ENCODE results near the gene ANKS1B.

ANKS1B gene

DNA sequence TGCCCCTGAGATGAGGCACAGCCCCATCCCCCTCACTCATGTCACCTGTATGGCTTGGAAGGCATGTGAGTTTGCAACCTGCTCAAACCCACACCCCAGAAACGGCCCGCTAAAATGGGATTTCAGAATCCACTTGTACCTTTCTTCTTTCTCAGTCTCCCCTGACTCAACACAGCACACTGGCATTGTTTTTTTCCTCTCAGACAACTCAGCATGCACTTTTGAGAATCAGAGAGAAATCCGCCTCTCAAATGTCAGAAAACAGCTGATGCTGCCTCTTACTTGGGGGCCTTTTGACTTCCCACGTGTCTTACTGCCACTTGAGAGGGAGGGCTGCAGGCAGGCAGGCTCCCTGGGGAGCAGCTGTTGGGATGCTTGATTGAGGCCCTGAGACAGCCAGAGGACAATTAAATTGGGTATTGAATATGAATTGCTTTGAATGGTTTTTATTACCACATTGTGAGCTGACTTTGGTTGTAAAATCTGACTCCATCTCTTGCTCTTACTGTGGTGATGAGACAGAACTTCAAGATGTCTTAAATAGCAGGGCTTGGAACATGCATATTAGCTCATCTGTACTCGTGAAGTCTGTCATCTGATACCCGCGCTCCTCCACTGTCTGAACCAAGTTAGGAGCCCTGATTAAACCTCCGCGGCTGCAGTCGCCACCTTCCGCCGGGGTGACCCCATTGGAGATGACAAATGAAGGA is 1243.0 kb downstream of the ANKS1B start:
- DNase-seq = no peak

DNA sequence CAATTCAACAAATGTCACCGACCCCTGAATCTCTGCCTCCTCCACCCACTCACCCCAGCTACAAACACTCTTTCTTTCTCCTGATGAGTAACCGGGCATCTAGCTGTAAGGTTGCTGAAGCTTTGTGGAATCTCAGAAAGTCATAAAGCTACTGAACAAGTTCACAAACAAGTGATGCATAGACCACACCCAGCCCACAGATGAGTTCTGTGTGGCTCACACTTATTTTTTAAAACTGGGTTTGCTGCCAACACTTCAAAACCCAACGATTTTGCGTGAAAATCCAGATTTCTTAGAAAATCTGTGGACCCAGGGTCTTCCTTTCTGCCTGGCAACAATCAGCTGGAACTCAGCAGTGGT is 1243.6 kb downstream of the ANKS1B start:
- DNase-seq = no peak

DNA sequence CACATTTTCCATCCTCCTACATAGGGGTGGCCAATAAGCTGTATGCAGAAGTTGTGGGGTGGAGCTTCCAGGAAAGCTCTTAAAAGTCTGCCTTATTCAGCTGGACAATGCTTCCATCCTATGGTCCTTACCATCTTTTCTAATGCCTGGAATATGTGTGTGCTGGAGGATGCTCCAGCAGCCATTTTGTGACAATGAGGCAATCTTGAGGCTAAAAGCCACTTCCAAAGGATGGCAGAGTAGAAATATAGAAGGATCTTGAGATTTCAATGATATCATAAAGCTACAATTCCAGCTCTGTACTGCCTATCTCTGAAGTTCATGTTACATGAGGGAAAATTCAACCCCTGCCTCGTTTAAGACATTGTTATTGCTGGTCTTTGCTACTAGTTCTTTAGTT is 1244.0 kb downstream of the ANKS1B start:
- DNase-seq = no peak

DNA sequence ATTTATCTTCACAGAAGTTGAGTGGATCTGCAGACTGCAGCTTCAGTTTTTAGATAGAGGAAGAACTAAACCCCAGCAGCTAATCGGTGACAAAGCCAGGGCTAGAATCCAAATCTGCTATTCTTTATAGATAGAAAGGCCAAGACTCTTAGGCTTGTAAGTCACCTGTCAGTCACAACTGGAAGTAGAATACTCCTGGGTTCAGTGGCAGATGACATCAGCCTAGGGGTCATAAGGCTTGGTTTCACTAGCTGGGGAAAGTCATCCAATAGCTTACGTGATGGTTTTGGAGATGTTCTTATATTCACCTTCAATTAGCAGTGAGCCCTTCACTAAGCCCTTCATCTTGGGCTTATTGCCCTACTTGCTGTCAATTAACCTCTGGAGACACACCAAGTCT is 1246.2 kb downstream of the ANKS1B start:
- no peak for DNase-seq

DNA sequence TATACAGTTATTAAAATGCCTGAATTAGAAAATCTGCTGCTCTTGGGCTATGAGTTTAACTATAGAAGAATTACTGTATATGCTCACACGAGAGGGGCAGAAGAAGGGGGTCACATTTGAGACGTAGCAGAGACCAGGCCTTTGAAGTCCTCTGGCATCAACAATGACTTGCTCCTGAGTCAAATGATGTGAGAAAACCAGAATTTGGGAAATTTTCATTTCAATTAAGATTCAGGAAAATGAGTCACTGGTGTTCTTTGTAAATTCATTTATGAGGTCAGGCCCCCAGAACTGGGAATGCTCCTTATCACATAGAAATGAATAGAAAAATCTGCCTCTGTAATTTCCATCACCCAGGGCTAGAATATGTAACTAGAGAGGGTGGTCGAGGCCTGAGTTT is 1246.7 kb downstream of the ANKS1B start:
- DNase-seq = no peak

DNA sequence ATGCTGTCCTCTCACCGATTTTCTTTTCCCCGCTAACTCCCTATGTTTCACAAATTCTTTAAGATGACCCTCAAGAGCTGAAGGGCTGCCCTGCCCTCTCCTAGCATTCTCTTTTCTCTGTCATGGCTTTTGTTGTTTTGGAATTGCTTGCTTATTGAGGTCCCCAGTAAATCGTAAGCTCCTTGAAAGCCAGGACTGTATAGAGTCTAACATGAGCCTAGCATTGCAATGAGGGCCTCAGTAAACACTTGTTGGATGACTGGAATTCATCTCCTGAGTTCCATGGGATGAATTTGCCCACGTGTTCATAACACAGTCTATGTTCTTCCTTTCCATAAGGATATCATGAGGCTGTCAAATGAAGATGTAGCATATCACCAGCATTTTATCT is 1247.4 kb downstream of the ANKS1B start:
- DNase-seq = no peak

DNA sequence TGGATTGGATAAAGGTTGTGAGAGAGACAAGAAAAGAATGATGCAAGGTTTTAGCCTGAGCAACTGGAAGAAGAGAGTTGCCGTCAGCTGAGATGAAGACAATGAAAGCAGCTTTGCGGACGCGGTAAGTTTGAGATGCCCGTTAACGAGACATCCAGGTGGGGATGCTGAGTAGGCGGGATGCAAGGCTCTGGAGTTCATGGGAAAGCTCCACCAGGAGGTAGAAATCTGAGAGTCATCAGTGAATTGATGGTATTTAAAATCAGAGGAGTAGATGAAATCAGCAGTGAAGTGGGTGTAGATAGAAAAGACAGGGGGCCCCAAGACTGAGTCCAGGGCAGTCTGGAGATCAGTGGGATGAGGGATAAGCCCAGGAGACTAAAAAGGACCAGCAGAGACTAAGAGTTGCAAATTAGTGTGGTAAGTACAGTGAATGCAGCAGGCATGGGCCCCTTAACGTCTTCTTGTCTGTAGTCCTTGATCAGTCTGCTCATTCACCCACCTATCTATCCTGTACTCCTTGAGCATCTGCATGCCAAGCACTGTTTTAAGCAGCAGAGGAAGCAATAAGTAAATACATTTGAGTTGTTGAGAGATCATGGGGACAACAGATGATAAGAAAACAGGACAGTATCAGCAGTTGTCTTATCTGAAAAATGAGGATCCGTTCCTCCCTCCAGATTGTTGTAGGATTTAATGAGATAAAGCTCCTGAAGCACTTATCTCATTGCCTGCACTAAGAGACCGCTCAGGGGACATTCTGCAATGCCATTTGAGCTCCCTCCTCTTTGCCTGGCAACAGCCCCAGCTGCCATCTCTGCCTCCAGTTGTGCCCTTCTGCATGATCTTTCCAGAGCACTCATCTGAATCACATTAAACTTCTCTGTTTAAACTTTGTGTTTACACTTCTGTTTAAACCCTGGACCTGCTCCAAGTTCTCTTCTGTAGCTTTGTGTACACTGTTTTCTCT is 1248.1 kb downstream of the ANKS1B start:
- no peak for DNase-seq

DNA sequence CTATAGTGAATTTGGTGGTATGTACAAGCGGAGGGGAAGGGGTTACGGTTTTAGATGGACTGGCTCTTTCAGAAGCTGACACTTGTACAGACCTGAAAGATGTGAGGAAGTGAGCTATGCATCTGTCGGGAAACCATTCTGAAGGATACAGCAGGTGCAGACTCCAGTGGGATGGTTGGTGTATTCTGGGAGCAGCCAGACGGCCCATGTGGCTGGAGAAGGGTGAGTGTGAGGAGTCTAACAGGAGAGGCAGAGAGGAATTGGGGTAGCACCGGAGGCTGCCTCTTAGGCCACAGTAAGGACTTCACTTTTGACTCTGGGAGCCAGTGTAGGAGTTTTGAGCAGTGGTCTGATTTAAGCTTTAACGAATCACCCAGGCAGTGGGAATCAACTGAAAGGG is 1248.9 kb downstream of the ANKS1B start:
- DNase-seq = no peak

DNA sequence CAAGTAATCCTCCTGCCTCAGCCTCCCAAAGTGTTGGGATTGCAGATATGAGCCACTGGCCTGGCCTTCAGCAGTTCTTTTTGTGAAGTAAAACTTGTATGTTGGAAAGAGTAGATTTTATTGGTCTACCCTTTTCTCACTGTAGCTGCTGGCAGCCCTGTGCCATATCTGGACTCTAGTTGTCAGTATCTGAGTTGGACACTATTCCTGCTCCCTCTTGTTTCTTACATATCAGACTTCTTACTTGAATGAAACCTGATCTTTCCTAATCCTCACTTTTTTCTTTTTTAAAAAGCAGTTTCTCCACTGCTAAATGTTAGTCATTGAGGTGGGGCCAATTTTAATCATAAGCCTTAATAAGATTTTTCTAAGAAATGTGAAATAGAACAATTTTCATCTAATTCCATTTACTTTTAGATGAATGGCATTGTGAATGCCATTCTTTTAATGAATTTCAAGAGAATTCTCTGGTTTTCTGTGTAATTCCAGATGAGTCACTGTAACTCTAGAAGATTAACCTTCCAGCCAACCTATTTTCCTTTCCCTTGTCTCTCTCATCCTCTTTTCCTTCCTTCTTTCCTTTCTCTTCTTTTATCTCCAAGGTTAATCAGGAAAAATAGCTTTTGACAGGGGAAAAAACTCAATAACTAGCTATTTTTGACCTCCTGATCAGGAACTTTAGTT is 1250.9 kb downstream of the ANKS1B start:
- no peak for DNase-seq

DNA sequence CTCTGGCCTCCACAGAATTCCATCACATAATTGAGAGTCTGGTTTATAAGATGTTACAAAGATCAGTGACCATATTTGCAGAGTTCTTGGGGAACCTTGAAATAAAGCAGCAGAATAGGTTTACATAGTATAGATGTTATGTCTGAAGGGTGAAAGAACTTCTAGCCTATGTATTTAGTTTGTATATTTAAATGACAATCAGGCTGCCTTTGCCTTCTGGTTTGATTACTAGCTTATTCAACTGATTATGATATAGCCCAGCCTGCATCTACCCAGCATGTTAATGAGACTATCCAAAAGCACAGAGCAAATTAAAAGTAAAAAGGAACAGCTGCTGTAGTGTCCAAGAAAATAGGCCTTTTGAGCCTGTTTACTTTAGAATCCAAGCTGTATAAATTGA is 1254.3 kb downstream of the ANKS1B start:
- DNase-seq = no peak

DNA sequence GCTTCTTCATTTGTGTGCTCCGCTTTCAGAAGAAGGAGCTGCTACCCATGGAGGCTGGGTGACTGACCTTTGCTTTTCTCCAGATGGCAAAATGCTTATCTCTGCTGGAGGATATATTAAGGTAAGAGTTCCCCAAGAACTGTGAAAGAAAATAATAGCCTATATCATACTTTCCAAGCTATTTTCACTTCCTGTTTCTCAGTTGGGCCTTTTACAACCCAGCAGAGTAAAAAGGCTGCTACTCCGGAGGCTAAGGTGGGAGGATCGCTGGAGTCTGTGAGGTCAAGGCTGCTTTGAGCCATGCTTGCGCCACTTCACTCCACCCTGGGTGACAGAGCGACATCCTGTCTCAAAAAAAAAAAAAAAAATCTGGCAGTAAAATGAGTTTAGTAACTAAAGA is 1257.5 kb downstream of the ANKS1B start:
- DNase-seq = peak; percentile 63

DNA sequence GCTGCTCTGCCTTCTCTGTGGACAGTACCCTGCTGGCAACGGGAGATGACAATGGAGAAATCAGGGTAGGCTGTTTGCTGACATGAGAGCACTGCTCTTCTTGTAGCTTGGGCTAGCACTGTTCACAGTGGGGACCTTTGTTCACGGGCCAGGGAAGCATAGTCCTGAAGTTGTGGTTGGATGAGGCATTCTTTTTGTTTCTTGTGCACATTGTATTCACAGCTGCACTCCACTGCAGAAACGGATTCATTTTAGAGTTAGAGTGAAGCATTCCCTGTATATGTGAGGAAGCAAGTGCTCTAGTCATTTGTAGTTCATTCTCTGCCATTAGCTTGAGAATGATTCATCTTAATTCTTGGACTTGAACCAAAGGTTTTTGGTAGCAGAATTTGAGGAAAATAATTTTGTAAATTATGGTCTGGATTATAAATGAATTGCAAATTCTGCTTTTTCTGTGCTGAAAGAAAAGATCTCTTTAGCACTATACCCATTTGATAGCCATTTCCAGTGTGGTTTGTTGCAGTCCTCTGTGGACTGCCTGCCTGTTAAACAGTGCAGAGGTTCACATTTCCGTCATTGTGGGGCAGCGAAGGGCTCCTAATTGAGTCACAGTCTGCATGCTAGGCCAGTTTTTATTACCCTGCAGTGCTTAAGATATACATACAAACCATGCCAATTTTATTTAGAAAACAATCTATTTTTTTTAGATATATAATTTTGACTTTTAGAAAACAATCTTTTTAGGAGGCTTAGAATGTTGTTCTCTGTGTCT is 1259.1 kb downstream of the ANKS1B start:
- DNase-seq = peak; percentile 68

DNA sequence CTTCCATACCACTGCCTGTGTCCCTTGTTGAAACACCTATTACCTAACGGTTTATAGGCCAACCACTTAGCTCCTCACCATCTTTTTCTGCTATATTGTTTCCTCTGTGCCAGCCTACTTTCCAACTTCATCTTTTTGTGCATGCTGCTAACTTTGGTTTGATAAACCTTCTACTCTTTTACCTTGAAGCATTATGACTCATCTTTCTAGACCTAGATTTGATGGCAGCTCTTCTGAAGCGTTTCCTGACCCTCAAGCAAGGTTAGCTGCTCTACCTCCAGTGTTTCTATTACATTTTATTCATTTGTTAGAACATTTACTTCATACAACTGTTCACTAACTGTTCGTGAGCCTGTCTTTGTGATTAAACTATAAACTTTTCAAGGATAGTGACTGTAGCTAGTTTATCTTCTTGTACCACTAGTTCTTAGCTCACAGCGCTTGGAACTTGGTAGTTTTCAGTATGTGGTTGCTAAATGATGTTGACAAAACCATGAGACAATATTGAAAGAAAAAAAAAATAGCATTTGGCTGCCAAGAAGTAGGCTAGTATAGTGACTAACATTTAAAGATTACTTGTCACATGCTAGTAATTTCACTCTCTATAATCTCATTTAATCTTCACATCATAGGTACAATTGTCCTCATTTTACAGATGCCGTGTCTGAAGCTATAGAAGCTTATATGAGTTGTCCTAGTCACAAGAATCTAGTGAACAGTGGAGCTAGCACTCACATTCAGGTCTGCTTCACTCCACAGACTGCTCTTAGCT is 1260.2 kb downstream of the ANKS1B start:
- no peak for DNase-seq

DNA sequence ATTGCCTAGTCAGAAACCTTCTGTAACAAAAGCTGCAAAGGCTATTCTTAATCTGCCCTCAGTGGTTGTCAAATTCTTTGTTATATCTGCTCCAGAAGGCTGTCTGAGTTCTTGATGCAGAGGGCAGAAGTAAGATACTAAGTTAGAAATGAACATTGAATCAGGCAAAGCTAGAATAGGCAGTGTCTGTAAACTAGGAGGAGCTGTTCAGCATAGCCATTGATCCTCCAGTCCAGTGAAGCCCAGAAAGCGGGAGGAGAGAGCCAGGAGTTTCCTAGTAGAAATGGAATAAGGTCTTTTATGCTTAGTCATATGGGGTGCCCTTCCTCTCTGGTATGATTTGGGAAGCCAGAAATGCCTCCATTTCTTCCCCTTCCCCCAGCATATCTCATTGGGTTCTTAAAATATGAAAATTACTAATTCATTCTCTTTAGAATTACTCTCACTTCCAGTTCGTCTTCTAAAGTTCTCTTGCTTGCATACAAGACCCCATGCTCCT is 1263.5 kb downstream of the ANKS1B start:
- no peak for DNase-seq

DNA sequence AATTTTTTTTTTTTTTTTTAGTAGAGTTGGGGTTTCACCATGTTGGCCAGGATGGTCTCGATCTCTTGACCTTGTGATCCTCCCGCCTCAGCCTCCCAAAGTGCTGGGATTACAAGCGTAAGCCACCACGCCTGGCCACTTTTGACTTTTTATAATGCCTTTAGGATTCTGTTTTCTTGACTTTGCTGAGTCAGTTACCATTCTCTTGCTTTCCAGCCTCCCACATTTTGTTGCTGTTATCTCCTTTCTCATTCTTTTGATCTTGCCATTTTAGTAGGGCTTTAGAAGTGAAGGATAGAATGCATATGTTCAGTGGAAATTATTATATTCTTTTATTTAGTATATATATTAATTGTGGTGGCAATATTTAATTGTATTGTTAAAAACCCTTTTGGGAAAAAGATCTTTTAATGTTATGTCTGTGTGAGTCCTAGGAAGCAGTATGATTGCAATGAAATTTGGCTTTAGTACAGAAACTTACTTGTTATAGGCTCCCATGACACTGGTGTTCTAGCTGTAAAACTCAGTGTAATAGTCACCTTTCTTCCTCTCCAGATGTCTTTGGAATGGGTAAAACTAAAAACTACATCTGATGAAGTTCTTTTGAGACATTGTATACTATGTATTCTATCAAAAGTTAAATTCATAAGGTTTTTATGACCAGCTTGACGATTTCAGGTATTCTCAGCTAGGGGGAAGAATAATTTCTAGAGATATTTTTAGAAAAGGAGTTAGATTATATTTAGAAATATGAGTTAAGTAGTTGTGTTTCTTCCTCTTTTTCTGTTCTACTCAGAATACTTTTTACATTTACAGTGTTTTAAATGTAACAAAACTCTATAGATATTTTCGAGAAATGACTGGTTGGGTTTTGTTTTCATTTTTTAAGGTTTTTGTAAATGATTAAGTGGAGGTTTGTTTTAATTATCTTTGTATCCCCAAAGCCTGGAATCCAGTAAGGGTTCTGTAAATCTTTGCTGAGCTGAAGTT is 1264.9 kb downstream of the ANKS1B start:
- no peak for DNase-seq

DNA sequence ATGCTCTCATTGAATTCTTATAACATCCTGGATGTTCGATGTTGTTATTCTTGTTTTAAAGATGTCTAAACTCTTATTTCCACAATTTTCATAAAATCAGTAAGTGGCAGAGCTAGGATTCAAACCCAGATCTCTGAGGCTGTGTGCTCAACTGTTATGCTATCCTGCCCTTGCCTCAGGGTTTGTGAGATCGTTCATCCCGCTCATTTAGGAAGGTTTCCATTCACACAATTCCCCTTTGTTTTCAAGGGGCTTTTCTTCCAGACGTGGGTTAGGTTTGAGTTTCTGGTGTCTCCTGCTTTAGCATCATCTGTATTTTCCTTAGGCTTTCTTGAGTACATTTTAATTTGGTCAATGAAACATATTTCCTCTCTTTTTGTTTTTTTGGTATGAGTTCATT is 1270.3 kb downstream of the ANKS1B start:
- DNase-seq = no peak

DNA sequence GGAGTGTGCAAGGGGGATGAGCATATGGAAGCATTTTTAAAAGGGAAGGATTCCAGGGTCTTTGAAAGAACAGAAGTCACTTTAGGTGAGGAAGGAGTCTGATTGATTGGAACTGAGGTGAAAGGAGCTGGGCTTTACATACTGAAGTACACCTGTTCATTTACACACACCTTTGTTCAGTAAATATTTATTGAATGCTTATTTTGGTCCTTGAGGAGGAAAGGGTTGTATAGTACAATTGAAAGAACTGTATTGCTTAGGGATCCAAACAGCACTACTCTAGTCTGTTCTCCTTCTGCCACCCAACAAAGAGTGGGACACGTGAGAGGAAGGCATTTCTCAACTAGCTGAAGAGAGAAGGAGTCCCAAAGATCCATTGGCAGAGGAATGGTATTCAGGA is 1275.7 kb downstream of the ANKS1B start:
- no peak for DNase-seq

DNA sequence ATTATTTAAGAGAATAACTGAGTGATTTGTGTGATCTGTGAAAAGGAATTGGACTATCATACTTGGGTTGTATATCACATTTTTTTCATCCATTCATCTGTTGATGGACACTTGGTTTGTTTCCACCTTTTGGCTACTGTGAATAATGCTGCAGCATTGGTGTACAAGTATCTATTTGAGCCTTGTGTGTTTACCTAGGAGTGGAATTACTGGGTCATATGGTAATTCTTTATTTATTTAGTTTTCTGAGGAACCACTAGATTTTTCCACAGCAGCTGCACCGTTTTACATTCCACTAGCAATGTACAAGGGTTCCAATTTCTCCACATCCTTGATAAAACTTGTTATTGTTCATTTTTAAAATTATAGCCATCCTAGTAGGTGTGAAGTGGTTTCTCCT is 1283.6 kb downstream of the ANKS1B start:
- no peak for DNase-seq

DNA sequence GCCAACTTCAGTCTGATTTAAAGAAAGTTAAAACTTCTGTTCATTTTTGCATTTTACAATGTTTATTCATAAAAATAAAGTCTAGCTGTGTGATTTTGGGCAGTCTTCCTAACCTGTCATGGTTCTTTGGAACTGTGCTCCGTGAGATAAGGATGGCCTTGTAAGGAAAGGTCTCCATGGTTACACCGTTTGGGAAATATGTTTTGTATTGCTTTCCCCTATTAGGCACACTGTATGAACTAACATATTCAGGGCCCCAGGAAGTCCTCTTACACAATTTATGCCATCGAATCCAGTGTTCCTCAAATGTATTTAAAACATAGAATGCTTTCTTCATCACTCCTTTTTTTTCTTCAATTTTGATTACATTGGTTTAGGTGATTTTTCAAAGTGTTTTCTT is 1285.2 kb downstream of the ANKS1B start:
- DNase-seq = no peak

DNA sequence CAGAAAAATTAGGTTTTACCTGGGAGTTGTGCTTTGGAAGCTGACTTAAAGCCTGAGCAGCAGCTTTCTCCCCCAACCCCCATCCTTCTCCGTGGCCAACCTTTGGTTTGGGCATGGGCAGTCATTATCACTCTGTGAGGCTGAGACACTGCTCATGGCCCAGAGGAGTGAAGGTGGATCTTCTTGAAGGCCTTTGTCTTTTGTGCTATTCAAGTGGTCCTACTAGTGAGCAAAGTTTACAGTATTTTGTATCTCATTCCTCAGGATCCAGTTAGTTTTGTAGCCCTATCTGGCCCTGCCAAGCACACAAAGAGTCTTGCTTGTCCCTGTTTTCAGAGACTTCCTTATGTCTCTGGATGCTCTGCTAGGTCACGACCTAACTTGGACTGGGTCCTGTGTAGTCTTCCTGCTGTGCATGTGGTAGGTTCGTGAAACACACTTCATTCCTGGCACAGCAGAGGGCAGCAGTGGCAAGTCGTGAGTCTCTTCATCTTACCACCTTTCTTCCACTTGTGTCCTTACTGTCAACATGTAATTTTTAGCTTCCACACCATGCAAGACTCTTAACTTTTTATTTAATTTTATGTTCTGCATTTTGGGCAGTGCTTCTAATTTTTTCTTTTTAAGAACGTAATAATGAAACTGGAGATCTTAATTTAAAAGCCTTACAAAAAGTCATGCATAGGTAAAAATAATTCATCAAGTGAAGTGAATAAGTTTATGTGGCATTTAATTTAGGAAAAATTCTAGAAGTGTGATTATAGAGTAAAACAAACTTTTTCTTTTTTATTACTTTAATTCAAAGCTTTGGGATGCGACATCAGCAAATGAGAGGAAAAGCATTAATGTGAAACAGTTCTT is 1285.9 kb downstream of the ANKS1B start:
- peak; percentile 74 for DNase-seq
